Measurements from ENCODE around the gene MARK2. TPM values are rescaled to one million over a fixed set of nuclear protein-coding genes. Genes with fewer than 3 reads are reported as not detected.

MARK2 gene
- total and polyA plus RNA-seq, 2 donors, result 12.7 to 17.5 TPM

DNA sequence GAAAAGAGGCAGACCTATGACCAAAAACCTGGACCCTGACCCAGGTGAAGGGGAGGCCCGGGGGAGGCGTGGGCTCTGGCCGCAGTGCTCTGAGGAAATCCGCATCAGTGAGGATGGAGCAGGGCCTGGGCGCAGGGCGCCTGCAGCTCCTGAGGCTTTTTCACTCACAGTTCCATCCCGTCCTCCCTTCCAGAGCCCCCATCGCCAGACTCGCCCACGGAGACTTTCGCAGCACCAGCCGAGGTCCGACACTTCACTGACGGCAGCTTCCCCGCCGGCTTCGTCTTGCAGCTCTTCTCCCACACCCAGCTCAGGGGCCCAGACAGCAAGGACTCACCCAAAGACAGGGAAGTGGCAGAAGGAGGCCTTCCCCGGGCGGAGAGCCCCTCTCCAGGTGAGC, 20.3 kb upstream of the MARK2 start:
- H3K27me3 ChIP-seq (ENCODE audit: control insufficient read depth in 2 of 2, insufficient read depth in 1 of 2, low read length in 1 of 2), result no peaks in the 10 kb centered on the region
- no peaks in the 10 kb centered on the region for H3K9me3 ChIP-seq (ENCODE audit: control insufficient read depth in 2 of 2, insufficient read depth in 1 of 2, low read length in 1 of 2)
- over 99% methylated on average over 19 of the region's 19 CpGs for WGBS
- H3K4me1 ChIP-seq (ENCODE audit: control insufficient read depth in 2 of 2, insufficient read depth in 2 of 2, low read length in 2 of 2), result peaks cover 9 to 11% of the 10 kb centered on the region in 2 donors
- H3K27ac ChIP-seq (ENCODE audit: low read depth in 1 of 2, low read length in 1 of 2), result no peak overlapping the region
- DNase-seq (ENCODE audit: low read depth in 6 of 9, low spot score in 9 of 9), result no peak
- no peak overlapping the region for H3K4me3 ChIP-seq (ENCODE audit: low read length in 2 of 2)
- H3K36me3 ChIP-seq (ENCODE audit: control insufficient read depth in 2 of 2, insufficient read depth in 2 of 2, low read length in 1 of 2), result peaks cover 59 to 74% of the 10 kb centered on the region in 2 donors

- H3K27me3 ChIP-seq (ENCODE audit: control insufficient read depth in 2 of 2, insufficient read depth in 1 of 2, low read length in 1 of 2), result no peaks in the 10 kb centered on the region
- no peaks in the 10 kb centered on the region for H3K9me3 ChIP-seq (ENCODE audit: control insufficient read depth in 2 of 2, insufficient read depth in 1 of 2, low read length in 1 of 2)
- H3K4me3 ChIP-seq (ENCODE audit: low read length in 2 of 2), result no peak overlapping the region
- DNase-seq (ENCODE audit: low read depth in 6 of 9, low spot score in 9 of 9), result no peak
- H3K36me3 ChIP-seq (ENCODE audit: control insufficient read depth in 2 of 2, insufficient read depth in 2 of 2, low read length in 1 of 2), result peaks cover 73 to 80% of the 10 kb centered on the region in 2 donors
- no peaks in the 10 kb centered on the region for H3K4me1 ChIP-seq (ENCODE audit: control insufficient read depth in 2 of 2, insufficient read depth in 2 of 2, low read length in 2 of 2)
- 94% methylated on average over 5 of the region's 5 CpGs for WGBS
- H3K27ac ChIP-seq (ENCODE audit: low read depth in 1 of 2, low read length in 1 of 2), result no peak overlapping the region
These were observed 17.5 kb upstream of the MARK2 start for GRCh38 chr11:63821411-63821810.

- H3K4me1 ChIP-seq (ENCODE audit: control insufficient read depth in 2 of 2, insufficient read depth in 2 of 2, low read length in 2 of 2), result no peaks in the 10 kb centered on the region
- DNase-seq (ENCODE audit: low read depth in 6 of 9, low spot score in 9 of 9), result no peak
- H3K36me3 ChIP-seq (ENCODE audit: control insufficient read depth in 2 of 2, insufficient read depth in 2 of 2, low read length in 1 of 2), result peaks cover 34 to 48% of the 10 kb centered on the region in 2 donors
These were observed 12.3 kb upstream of the MARK2 start for GRCh38 chr11:63826471-63827190.

GRCh38 chr11:63829823-63830489, 9.0 kb upstream of the MARK2 start:
- 93% methylated on average over 8 of the region's 8 CpGs for WGBS
- H3K4me3 ChIP-seq (ENCODE audit: low read length in 2 of 2), result no peak overlapping the region
- H3K9me3 ChIP-seq (ENCODE audit: control insufficient read depth in 2 of 2, insufficient read depth in 1 of 2, low read length in 1 of 2), result peaks cover 0 to 3% of the 10 kb centered on the region in 2 donors
- H3K4me1 ChIP-seq (ENCODE audit: control insufficient read depth in 2 of 2, insufficient read depth in 2 of 2, low read length in 2 of 2), result peaks cover 3 to 8% of the 10 kb centered on the region in 2 donors
- DNase-seq (ENCODE audit: low read depth in 6 of 9, low spot score in 9 of 9), result peak in 2 of 9 donors; percentile 35
- H3K27me3 ChIP-seq (ENCODE audit: control insufficient read depth in 2 of 2, insufficient read depth in 1 of 2, low read length in 1 of 2), result no peaks in the 10 kb centered on the region
- no peak overlapping the region for H3K27ac ChIP-seq (ENCODE audit: low read depth in 1 of 2, low read length in 1 of 2)
- H3K36me3 ChIP-seq (ENCODE audit: control insufficient read depth in 2 of 2, insufficient read depth in 2 of 2, low read length in 1 of 2), result peaks cover 9 to 23% of the 10 kb centered on the region in 2 donors

More at GRCh38 chr11:63826471-63827190, 12.3 kb upstream of the MARK2 start:
- peaks cover 0 to 3% of the 10 kb centered on the region in 2 donors for H3K9me3 ChIP-seq (ENCODE audit: control insufficient read depth in 2 of 2, insufficient read depth in 1 of 2, low read length in 1 of 2)
- 94% methylated on average over 17 of the region's 17 CpGs for WGBS
- no peak overlapping the region for H3K4me3 ChIP-seq (ENCODE audit: low read length in 2 of 2)
- no peak overlapping the region for H3K27ac ChIP-seq (ENCODE audit: low read depth in 1 of 2, low read length in 1 of 2)
- no peaks in the 10 kb centered on the region for H3K27me3 ChIP-seq (ENCODE audit: control insufficient read depth in 2 of 2, insufficient read depth in 1 of 2, low read length in 1 of 2)

- DNase-seq (ENCODE audit: low read depth in 6 of 9, low spot score in 9 of 9), result no peak
- peaks cover 0 to 3% of the 10 kb centered on the region in 2 donors for H3K9me3 ChIP-seq (ENCODE audit: control insufficient read depth in 2 of 2, insufficient read depth in 1 of 2, low read length in 1 of 2)
- no peak overlapping the region for H3K4me3 ChIP-seq (ENCODE audit: low read length in 2 of 2)
- no peak overlapping the region for H3K27ac ChIP-seq (ENCODE audit: low read depth in 1 of 2, low read length in 1 of 2)
- no peaks in the 10 kb centered on the region for H3K27me3 ChIP-seq (ENCODE audit: control insufficient read depth in 2 of 2, insufficient read depth in 1 of 2, low read length in 1 of 2)
- peaks cover 6 to 12% of the 10 kb centered on the region in 2 donors for H3K36me3 ChIP-seq (ENCODE audit: control insufficient read depth in 2 of 2, insufficient read depth in 2 of 2, low read length in 1 of 2)
- 95% methylated on average over 7 of the region's 7 CpGs for WGBS
- H3K4me1 ChIP-seq (ENCODE audit: control insufficient read depth in 2 of 2, insufficient read depth in 2 of 2, low read length in 2 of 2), result peaks cover 3 to 8% of the 10 kb centered on the region in 2 donors
These were observed 7.6 kb upstream of the MARK2 start for GRCh38 chr11:63831326-63831725.

- WGBS, result 25% methylated on average over 2 of the region's 2 CpGs
- Histone ChIP-seq H3K27me3 (ENCODE audit: control insufficient read depth in 2 of 2, insufficient read depth in 1 of 2, low read length in 1 of 2) (no peaks in the 10 kb centered on the region), H3K9me3 (ENCODE audit: control insufficient read depth in 2 of 2, insufficient read depth in 1 of 2, low read length in 1 of 2) (peaks cover 0 to 3% of the 10 kb centered on the region in 2 donors), H3K27ac (ENCODE audit: low read depth in 1 of 2, low read length in 1 of 2) (no peak overlapping the region), H3K36me3 (ENCODE audit: control insufficient read depth in 2 of 2, insufficient read depth in 2 of 2, low read length in 1 of 2) (peaks cover 0 to 5% of the 10 kb centered on the region in 2 donors), H3K4me1 (ENCODE audit: control insufficient read depth in 2 of 2, insufficient read depth in 2 of 2, low read length in 2 of 2) (peaks cover 4 to 9% of the 10 kb centered on the region in 2 donors), H3K4me3 (ENCODE audit: low read length in 2 of 2) (no peak overlapping the region)
- peak in 2 of 9 donors; percentile 35 to 46 for DNase-seq (ENCODE audit: low read depth in 6 of 9, low spot score in 9 of 9)
These were observed 6.6 kb upstream of the MARK2 start for GRCh38 chr11:63832336-63832735.

- no peaks in the 10 kb centered on the region for H3K36me3 ChIP-seq (ENCODE audit: control insufficient read depth in 2 of 2, insufficient read depth in 2 of 2, low read length in 1 of 2)
- H3K27ac ChIP-seq (ENCODE audit: low read depth in 1 of 2, low read length in 1 of 2), result no peak overlapping the region
- no peak for DNase-seq (ENCODE audit: low read depth in 6 of 9, low spot score in 9 of 9)
- H3K4me1 ChIP-seq (ENCODE audit: control insufficient read depth in 2 of 2, insufficient read depth in 2 of 2, low read length in 2 of 2), result peaks cover 10 to 16% of the 10 kb centered on the region in 2 donors
- 97% methylated on average over 2 of the region's 2 CpGs for WGBS
- H3K4me3 ChIP-seq (ENCODE audit: low read length in 2 of 2), result no peak overlapping the region
- no peaks in the 10 kb centered on the region for H3K27me3 ChIP-seq (ENCODE audit: control insufficient read depth in 2 of 2, insufficient read depth in 1 of 2, low read length in 1 of 2)
- no peaks in the 10 kb centered on the region for H3K9me3 ChIP-seq (ENCODE audit: control insufficient read depth in 2 of 2, insufficient read depth in 1 of 2, low read length in 1 of 2)
These were observed 5.9 kb upstream of the MARK2 start for GRCh38 chr11:63833048-63833447.

DNA sequence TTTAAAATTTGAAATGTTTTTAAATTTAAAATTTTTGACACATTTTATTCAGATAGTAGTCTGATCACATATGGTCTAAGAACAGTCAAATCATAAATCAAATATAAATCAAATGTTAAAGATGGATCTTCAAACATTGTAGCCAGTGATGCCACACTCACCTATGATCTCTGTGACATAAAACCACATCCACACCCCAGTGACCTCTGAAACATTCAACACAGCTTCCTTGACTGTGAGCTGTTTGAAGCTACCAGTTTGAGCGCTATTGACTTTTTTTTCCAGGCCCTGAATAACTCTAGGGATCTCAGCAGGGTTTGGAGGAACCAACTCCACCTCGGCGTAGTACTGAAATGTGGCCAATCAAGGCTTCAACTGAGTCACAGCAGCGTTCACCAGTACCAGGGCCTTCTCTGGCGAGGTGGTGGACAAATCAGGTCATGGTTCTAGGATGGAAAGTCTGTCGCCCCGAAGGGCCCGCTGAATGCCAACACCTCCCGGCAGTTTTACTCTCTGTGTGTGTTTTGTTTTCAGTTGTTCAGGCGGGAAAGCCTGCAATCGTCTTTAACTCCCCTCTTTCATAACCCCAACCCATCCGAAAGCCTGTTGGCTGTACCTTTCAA, 4.3 kb upstream of the MARK2 start:
- Histone ChIP-seq H3K36me3 (ENCODE audit: control insufficient read depth in 2 of 2, insufficient read depth in 2 of 2, low read length in 1 of 2) (no peaks in the 10 kb centered on the region), H3K27ac (ENCODE audit: low read depth in 1 of 2, low read length in 1 of 2) (no peak overlapping the region), H3K4me3 (ENCODE audit: low read length in 2 of 2) (no peak overlapping the region), H3K27me3 (ENCODE audit: control insufficient read depth in 2 of 2, insufficient read depth in 1 of 2, low read length in 1 of 2) (no peaks in the 10 kb centered on the region), H3K4me1 (ENCODE audit: control insufficient read depth in 2 of 2, insufficient read depth in 2 of 2, low read length in 2 of 2) (peaks cover 13 to 21% of the 10 kb centered on the region in 2 donors), H3K9me3 (ENCODE audit: control insufficient read depth in 2 of 2, insufficient read depth in 1 of 2, low read length in 1 of 2) (no peaks in the 10 kb centered on the region)
- WGBS, result 96% methylated on average over 12 of the region's 12 CpGs
- DNase-seq (ENCODE audit: low read depth in 6 of 9, low spot score in 9 of 9), result no peak

- WGBS, result 93% methylated on average over 6 of the region's 6 CpGs
- no peak overlapping the region for H3K4me3 ChIP-seq (ENCODE audit: low read length in 2 of 2)
- peaks cover 13 to 21% of the 10 kb centered on the region in 2 donors for H3K4me1 ChIP-seq (ENCODE audit: control insufficient read depth in 2 of 2, insufficient read depth in 2 of 2, low read length in 2 of 2)
- no peaks in the 10 kb centered on the region for H3K36me3 ChIP-seq (ENCODE audit: control insufficient read depth in 2 of 2, insufficient read depth in 2 of 2, low read length in 1 of 2)
- DNase-seq (ENCODE audit: low read depth in 6 of 9, low spot score in 9 of 9), result no peak
- H3K27ac ChIP-seq (ENCODE audit: low read depth in 1 of 2, low read length in 1 of 2), result no peak overlapping the region
- no peaks in the 10 kb centered on the region for H3K9me3 ChIP-seq (ENCODE audit: control insufficient read depth in 2 of 2, insufficient read depth in 1 of 2, low read length in 1 of 2)
- no peaks in the 10 kb centered on the region for H3K27me3 ChIP-seq (ENCODE audit: control insufficient read depth in 2 of 2, insufficient read depth in 1 of 2, low read length in 1 of 2)
These were observed 3.8 kb upstream of the MARK2 start for GRCh38 chr11:63835158-63835545.

Data from thymus (tissue), 11 donors.